ENCODE measurements around the gene DBNDD1.

DBNDD1 gene

GRCh38 chr16:89994721-89995474 lies 24.4 kb downstream of the DBNDD1 start (continued):
- peak; percentile 72; the same call in 1 of the 2 replicates for TF ChIP-seq ZNF785 (tag by site-specific recombination; IDR thresholded peaks at IDR 0.05)
- TF ChIP-seq KLF8 (tag by site-specific recombination; IDR thresholded peaks at IDR 0.05), result peak; percentile 57
- TF ChIP-seq PRDM4 (tag by site-specific recombination; IDR thresholded peaks at IDR 0.05), result 0 out of 2 replicates have a peak, but pooled peaks have one; percentile 15
- peak; percentile 82 for TF ChIP-seq ZNF324 (tag by site-specific recombination; IDR thresholded peaks at IDR 0.05)
- peak; percentile 27; the same call in 1 of the 2 replicates for TF ChIP-seq ZFHX2 (tag by site-specific recombination; conservative IDR thresholded peaks at IDR 0.05)
- TF ChIP-seq ZBTB48 (tag by site-specific recombination; IDR thresholded peaks at IDR 0.05), result peak; percentile 64; the same call in 1 of the 2 replicates
- TF ChIP-seq ZNF169 (tag by site-specific recombination; IDR thresholded peaks at IDR 0.05), result peak; percentile 85; the same call in 1 of the 2 replicates
- peak; percentile 31; the same call in 1 of the 2 replicates for TF ChIP-seq ZBTB10 (tag by site-specific recombination; IDR thresholded peaks at IDR 0.05)
- peak; percentile 37; the same call in 1 of the 2 replicates for TF ChIP-seq SCRT1 (tag by site-specific recombination; IDR thresholded peaks at IDR 0.05; ENCODE audit: borderline replicate concordance)
- TF ChIP-seq SP7 (tag by site-specific recombination; IDR thresholded peaks at IDR 0.05), result peak; percentile 71
- 0 out of 2 replicates have a peak, but pooled peaks have one; percentile 34 for TF ChIP-seq YY2 (tag by site-specific recombination; IDR thresholded peaks at IDR 0.05)
- 0 out of 2 replicates have a peak, but pooled peaks have one; percentile 7 for TF ChIP-seq RBAK (tag by site-specific recombination; IDR thresholded peaks at IDR 0.05)
- TF ChIP-seq KLF17 (tag by site-specific recombination; IDR thresholded peaks at IDR 0.05), result peak; percentile 83; the same call in 1 of the 2 replicates
- TF ChIP-seq ZNF660 (tag by site-specific recombination; IDR thresholded peaks at IDR 0.05), result peak; percentile 44; the same call in 1 of the 2 replicates
- TF ChIP-seq ZBTB20 (tag by site-specific recombination; IDR thresholded peaks at IDR 0.05), result peak; percentile 44
- TF ChIP-seq ZNF280D (tag by site-specific recombination; IDR thresholded peaks at IDR 0.05), result peak; percentile 81
- TF ChIP-seq ZNF558 (tag by site-specific recombination; IDR thresholded peaks at IDR 0.05), result peak; percentile 56; the same call in 1 of the 2 replicates
- TF ChIP-seq SETDB1 (IDR thresholded peaks at IDR 0.05; ENCODE audit: insufficient read length, low read length), result peak; percentile 80

Data from HEK293 (cell line).